Stimulated activated CD8-positive, alpha-beta memory T cell treated with anti-CD3 and anti-CD28 coated beads, Interleukin-7, amount 100 ng/mL, for 1 hour (primary cell): ENCODE data around the gene CTNNB1.
"Not testable (repeated sequence)": the region's sequence is repeated elsewhere in the genome, so short reads cannot be mapped to it uniquely, and the experiment has no call there.

Experiments
- DNase-seq, 2 donors: peaks; one replicate each; pipeline ENCODE4 v3.0.0-alpha.2; 2020; ENCODE audit warnings: low read depth in 2 of 2

The CTNNB1 gene

GRCh38 chr3:41258239-41258800, 59.0 kb downstream of the CTNNB1 start:
- no peak for DNase-seq

- DNase-seq = no peak
Measured at GRCh38 chr3:41259449-41260062, 60.3 kb downstream of the CTNNB1 start.

- no peak for DNase-seq
Measured at GRCh38 chr3:41260063-41260450, 60.8 kb downstream of the CTNNB1 start.

- no peak for DNase-seq
Measured at GRCh38 chr3:41265011-41265545, 65.8 kb downstream of the CTNNB1 start.

- DNase-seq = no peak
Measured at GRCh38 chr3:41265823-41266273, 66.5 kb downstream of the CTNNB1 start.

- no peak for DNase-seq
Measured at GRCh38 chr3:41267975-41268640, 68.8 kb downstream of the CTNNB1 start.

- no peak for DNase-seq
Measured at GRCh38 chr3:41272667-41273066, 73.4 kb downstream of the CTNNB1 start.

GRCh38 chr3:41274944-41275668, 75.8 kb downstream of the CTNNB1 start:
- no peak for DNase-seq

GRCh38 chr3:41276191-41276590, 76.9 kb downstream of the CTNNB1 start:
- no peak for DNase-seq

- DNase-seq = no peak
Measured at GRCh38 chr3:41277790-41278465, 78.6 kb downstream of the CTNNB1 start.

GRCh38 chr3:41284934-41285333, 85.6 kb downstream of the CTNNB1 start:
- not testable (repeated sequence) for DNase-seq

GRCh38 chr3:41286305-41286704, 87.0 kb downstream of the CTNNB1 start:
- DNase-seq = no peak

GRCh38 chr3:41288785-41289184, 89.5 kb downstream of the CTNNB1 start:
- no peak for DNase-seq
